ENCODE data around the gene IRX4.
"Not testable (repeated sequence)": the region's sequence is repeated elsewhere in the genome, so short reads cannot be mapped to it uniquely, and the experiment has no call there.

IRX4 gene

GRCh38 chr5:1856596-1857255, 26.0 kb downstream of the IRX4 start:
- no peak for DNase-seq

- DNase-seq: no peak
These were observed 27.1 kb downstream of the IRX4 start for GRCh38 chr5:1855596-1855995.

- DNase-seq: no peak
These were observed 27.6 kb downstream of the IRX4 start for GRCh38 chr5:1855075-1855474.

- DNase-seq: no peak
These were observed 29.2 kb downstream of the IRX4 start for GRCh38 chr5:1853531-1853930.

- DNase-seq: no peak
These were observed 30.3 kb downstream of the IRX4 start for GRCh38 chr5:1852324-1852947.

- no peak for DNase-seq
These were observed 31.3 kb downstream of the IRX4 start for GRCh38 chr5:1851290-1851934.

- no peak for DNase-seq
These were observed 32.2 kb downstream of the IRX4 start for GRCh38 chr5:1850324-1851154.

- DNase-seq: no peak
These were observed 35.1 kb downstream of the IRX4 start for GRCh38 chr5:1847611-1848010.

- DNase-seq: no peak
These were observed 35.7 kb downstream of the IRX4 start for GRCh38 chr5:1847056-1847455.

GRCh38 chr5:1846583-1846982, 36.1 kb downstream of the IRX4 start:
- no peak for DNase-seq

- no peak for DNase-seq
These were observed 37.0 kb downstream of the IRX4 start for GRCh38 chr5:1845696-1846095.

GRCh38 chr5:1844708-1845436, 37.9 kb downstream of the IRX4 start:
- no peak for DNase-seq

- DNase-seq: not testable (repeated sequence)
These were observed 39.0 kb downstream of the IRX4 start for GRCh38 chr5:1843761-1844160.

- DNase-seq: no peak
These were observed 40.5 kb downstream of the IRX4 start for GRCh38 chr5:1842004-1842819.

- DNase-seq: no peak
These were observed 41.8 kb downstream of the IRX4 start for GRCh38 chr5:1840741-1841521.

- DNase-seq: no peak
These were observed 42.6 kb downstream of the IRX4 start for GRCh38 chr5:1840071-1840547.

GRCh38 chr5:1838013-1838412, 44.7 kb downstream of the IRX4 start:
- DNase-seq: no peak

- no peak for DNase-seq
These were observed 45.5 kb downstream of the IRX4 start for GRCh38 chr5:1836891-1837880.

- no peak for DNase-seq
These were observed 46.4 kb downstream of the IRX4 start for GRCh38 chr5:1836176-1836890.
